Liver (tissue), 9 donors: ENCODE data around the gene RBM23. TPM values are rescaled to one million over a fixed set of nuclear protein-coding genes. Genes with fewer than 3 reads are reported as not detected.

ENCODE experiments used
- DNase-seq: peaks from one replicate; pipeline ENCODE4 v3.0.0-alpha.2; 2017; ENCODE audit warnings: low spot score
- H3K27ac ChIP-seq, 2 donors: one replicate each; pipeline ENCODE4 v1.7.0; 2013; ENCODE audit warnings: inconsistent platforms in 2 of 2, low read length in 2 of 2, control low read depth in 1 of 2, low read depth in 1 of 2, mild to moderate bottlenecking in 1 of 2
- H3K27me3 ChIP-seq, 4 donors: one replicate each; pipeline versions ENCODE4 v1.6.1 to v1.7.0; 2013; ENCODE audit warnings: low read length in 3 of 4, inconsistent platforms in 1 of 4, mild to moderate bottlenecking in 1 of 4, moderate library complexity in 1 of 4; ENCODE audit not compliant: control insufficient read depth in 4 of 4, insufficient read depth in 4 of 4
- H3K36me3 ChIP-seq, 4 donors: one replicate each; pipeline versions ENCODE4 v1.6.1 to v1.7.0; 2013; ENCODE audit warnings: low read length in 3 of 4, mild to moderate bottlenecking in 3 of 4, low read depth in 1 of 4, moderate library complexity in 1 of 4; ENCODE audit not compliant: control insufficient read depth in 4 of 4, insufficient read depth in 3 of 4
- H3K4me1 ChIP-seq, 4 donors: one replicate each; pipeline versions ENCODE4 v1.6.1 to v1.7.0; 2013; ENCODE audit warnings: low read length in 3 of 4, mild to moderate bottlenecking in 3 of 4, moderate library complexity in 1 of 4; ENCODE audit not compliant: control insufficient read depth in 4 of 4, insufficient read depth in 4 of 4
- H3K4me3 ChIP-seq, 3 donors: one replicate each; pipeline versions ENCODE4 v1.6.1 to v1.7.0; 2013; ENCODE audit warnings: low read length in 3 of 3, control low read depth in 1 of 3, low read depth in 1 of 3, mild to moderate bottlenecking in 1 of 3
- H3K9ac ChIP-seq, 2 donors: one replicate each; pipeline ENCODE4 v1.7.0; 2013; ENCODE audit warnings: low read length in 2 of 2, mild to moderate bottlenecking in 2 of 2, moderate library complexity in 2 of 2, control low read depth in 1 of 2, low read depth in 1 of 2
- H3K9me3 ChIP-seq, 4 donors: one replicate each; pipeline versions ENCODE4 v1.6.1 to v1.7.0; 2013; ENCODE audit warnings: low read length in 3 of 4; ENCODE audit not compliant: control insufficient read depth in 4 of 4
- EGR1 ChIP-seq, 2 donors: IDR thresholded peaks; 2 replicates each; pipeline ENCODE4 v1.6.1; 2016 to 2018; ENCODE audit warnings: antibody characterized with exemption in 2 of 2, low read depth in 2 of 2
- FOXA1 ChIP-seq: IDR thresholded peaks from 2 replicates; pipeline ENCODE4 v1.6.1; 2016; ENCODE audit warnings: antibody characterized with exemption
- GABPA ChIP-seq, 2 donors: IDR thresholded peaks in 1 of 2; conservative IDR thresholded peaks in 1 of 2; 2 replicates each; pipeline ENCODE4 v1.6.1; 2016; ENCODE audit warnings: antibody characterized with exemption in 2 of 2, mild to moderate bottlenecking in 1 of 2, moderate library complexity in 1 of 2
- HNF4G ChIP-seq: IDR thresholded peaks from 2 replicates; pipeline ENCODE4 v1.6.1; 2016; ENCODE audit warnings: antibody characterized with exemption
- JUND ChIP-seq, 2 donors: IDR thresholded peaks; 2 replicates each; pipeline ENCODE4 v1.6.1; 2016; ENCODE audit warnings: antibody characterized with exemption in 2 of 2
- NR2F2 ChIP-seq: IDR thresholded peaks from 2 replicates; pipeline ENCODE4 v1.6.1; 2016; ENCODE audit warnings: antibody characterized with exemption
- RAD21 ChIP-seq, 2 donors: IDR thresholded peaks; 2 replicates each; pipeline ENCODE4 v1.6.1; 2016; ENCODE audit warnings: antibody characterized with exemption in 2 of 2, mild to moderate bottlenecking in 2 of 2
- RXRA ChIP-seq, 2 donors: IDR thresholded peaks; 2 replicates each; pipeline ENCODE4 v1.6.1; 2017 to 2018; ENCODE audit warnings: antibody characterized with exemption in 2 of 2, mild to moderate bottlenecking in 1 of 2
- TAF1 ChIP-seq: conservative IDR thresholded peaks from 2 replicates; pipeline ENCODE4 v1.6.1; 2016; ENCODE audit warnings: antibody characterized with exemption, mild to moderate bottlenecking
- YY1 ChIP-seq: IDR thresholded peaks from 2 replicates; pipeline ENCODE4 v1.6.1; 2016; ENCODE audit warnings: antibody characterized with exemption, mild to moderate bottlenecking
- WGBS: extraction: QIAGEN DNeasy Blood & Tissue Kit; methylation state at CpG from one replicate; pipeline ENCODE4 v1.1.7; 2013; 5-methylcytosine and 5-hydroxymethylcytosine counted together
- polyA plus RNA-seq, 2 donors: library from polyadenylated mRNA; stranded (reverse) in 1 of 2; unstranded in 1 of 2; fragments of 200-250 nt in 1 of 2; fragments of >200 nt in 1 of 2; fragmentation: Nextera tagmentation in 1 of 2; extraction: Ambion mirVana in 1 of 2; gene quantifications; one replicate each; pipeline versions ENCODE4 v1.2.1 to v1.2.3, GENCODE V29; 2013 to 2015
- total RNA-seq, 2 donors: library from RNA; depleted of rRNA; stranded (reverse); fragments of >200 nt; gene quantifications; one replicate each; pipeline ENCODE4 v1.2.3, GENCODE V29; 2014
- TF ChIP-seq, protein P1 (sequence below): IDR thresholded peaks from 2 replicates; pipeline ENCODE4 v1.6.1; 2016; ENCODE audit warnings: antibody characterized with exemption
- TF ChIP-seq, protein P2 (sequence below): IDR thresholded peaks from 2 replicates; pipeline ENCODE4 v1.6.1; 2016; ENCODE audit warnings: antibody characterized with exemption
- TF ChIP-seq, protein P3 (sequence below): IDR thresholded peaks from 2 replicates; pipeline ENCODE4 v1.6.1; 2016; ENCODE audit warnings: antibody characterized with exemption, mild to moderate bottlenecking
- TF ChIP-seq, protein P4 (sequence below): fragments of 150-350 bp; IDR thresholded peaks from 2 replicates; pipeline ENCODE4 v1.5.1; 2017; ENCODE audit warnings: improper control_type of control experiment, low read depth, low read length; ENCODE audit not compliant: missing input control
- donor health status: healthy.
- donor health status: healthy.
- donor health status: healthy.
- donor health status: healthy.
- donor health status: healthy.

Gene RBM23
- total and polyA plus RNA-seq, 4 donors = 22.3 to 242 (median 31.4) TPM

DNA sequence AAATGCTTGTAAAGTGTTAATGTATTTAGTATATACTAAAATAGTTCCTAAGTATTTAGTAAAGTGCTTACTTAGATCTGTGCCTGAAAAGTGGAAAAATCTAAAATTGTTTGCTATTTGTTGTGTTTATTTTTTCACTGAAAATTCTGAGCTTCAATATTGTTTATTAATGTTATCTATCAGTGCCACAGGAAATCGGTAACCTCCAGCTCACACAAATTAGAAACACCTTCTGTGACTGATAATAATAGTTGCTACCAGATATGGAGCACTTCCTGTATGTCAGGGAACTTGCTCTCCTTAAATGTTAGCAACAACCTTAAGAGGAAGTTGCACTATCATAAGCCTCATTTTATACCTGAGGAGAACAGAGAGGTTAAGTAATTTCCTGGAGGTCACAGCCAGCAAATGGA, 48.1 kb downstream of the RBM23 start:
- 0% methylated on average over 1 of the region's 1 CpG for WGBS
- Histone ChIP-seq H3K9me3 (no peaks in the 10 kb centered on the region), H3K27ac (peak overlapping the region; percentile 98 to 99), H3K9ac (peak overlapping the region; percentile 61 to 70), H3K27me3 (no peaks in the 10 kb centered on the region), H3K4me3 (peak overlapping the region in 2 of 3 donors; percentile 26 to 95), H3K4me1 (peaks cover 2 to 15% (median 9%) of the 10 kb centered on the region in 4 donors), H3K36me3 (peaks cover 6 to 19% (median 15%) of the 10 kb centered on the region in 4 donors)
- no peak for DNase-seq
- TF ChIP-seq RXRA (IDR thresholded peaks at IDR 0.05) = no peak
- no peak for TF ChIP-seq NR2F2
- TF ChIP-seq JUND (IDR thresholded peaks at IDR 0.05) = no peak
- no peak for TF ChIP-seq YY1
- TF ChIP-seq FOXA1 = no peak
- TF ChIP-seq GABPA (IDR thresholded peaks at IDR 0.05 in 1 of 2, conservative IDR thresholded peaks at IDR 0.05 in 1 of 2) = peak in 1 of 2 donors; percentile 56

DNA sequence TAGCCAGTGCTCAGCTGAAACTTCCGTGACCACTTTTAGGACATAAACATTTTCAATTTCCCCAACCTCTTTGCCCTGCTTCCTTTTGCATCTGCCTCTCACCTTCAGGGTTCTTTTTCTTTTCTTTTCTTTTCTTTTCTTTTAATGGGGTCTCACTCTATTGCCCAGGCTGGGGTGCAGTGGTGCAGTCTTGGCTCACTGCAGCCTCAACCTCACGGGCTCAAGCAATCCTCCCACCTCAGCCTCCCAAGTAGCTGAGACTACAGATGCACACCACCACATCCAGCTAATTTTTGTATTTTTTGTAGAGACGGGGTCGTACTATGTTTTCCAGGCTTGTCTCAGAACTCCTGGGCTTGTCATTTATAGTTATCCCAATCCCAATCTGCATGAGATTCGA, 52.1 kb downstream of the RBM23 start:
- no peak for TF ChIP-seq RXRA (IDR thresholded peaks at IDR 0.05)
- TF ChIP-seq, protein P1, sequence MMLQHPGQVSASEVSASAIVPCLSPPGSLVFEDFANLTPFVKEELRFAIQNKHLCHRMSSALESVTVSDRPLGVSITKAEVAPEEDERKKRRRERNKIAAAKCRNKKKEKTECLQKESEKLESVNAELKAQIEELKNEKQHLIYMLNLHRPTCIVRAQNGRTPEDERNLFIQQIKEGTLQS = no peak
- TF ChIP-seq GABPA (IDR thresholded peaks at IDR 0.05 in 1 of 2, conservative IDR thresholded peaks at IDR 0.05 in 1 of 2) = no peak
- TF ChIP-seq, protein P2, sequence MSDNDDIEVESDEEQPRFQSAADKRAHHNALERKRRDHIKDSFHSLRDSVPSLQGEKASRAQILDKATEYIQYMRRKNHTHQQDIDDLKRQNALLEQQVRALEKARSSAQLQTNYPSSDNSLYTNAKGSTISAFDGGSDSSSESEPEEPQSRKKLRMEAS = no peak
- no peak for TF ChIP-seq NR2F2
- TF ChIP-seq, protein P3, sequence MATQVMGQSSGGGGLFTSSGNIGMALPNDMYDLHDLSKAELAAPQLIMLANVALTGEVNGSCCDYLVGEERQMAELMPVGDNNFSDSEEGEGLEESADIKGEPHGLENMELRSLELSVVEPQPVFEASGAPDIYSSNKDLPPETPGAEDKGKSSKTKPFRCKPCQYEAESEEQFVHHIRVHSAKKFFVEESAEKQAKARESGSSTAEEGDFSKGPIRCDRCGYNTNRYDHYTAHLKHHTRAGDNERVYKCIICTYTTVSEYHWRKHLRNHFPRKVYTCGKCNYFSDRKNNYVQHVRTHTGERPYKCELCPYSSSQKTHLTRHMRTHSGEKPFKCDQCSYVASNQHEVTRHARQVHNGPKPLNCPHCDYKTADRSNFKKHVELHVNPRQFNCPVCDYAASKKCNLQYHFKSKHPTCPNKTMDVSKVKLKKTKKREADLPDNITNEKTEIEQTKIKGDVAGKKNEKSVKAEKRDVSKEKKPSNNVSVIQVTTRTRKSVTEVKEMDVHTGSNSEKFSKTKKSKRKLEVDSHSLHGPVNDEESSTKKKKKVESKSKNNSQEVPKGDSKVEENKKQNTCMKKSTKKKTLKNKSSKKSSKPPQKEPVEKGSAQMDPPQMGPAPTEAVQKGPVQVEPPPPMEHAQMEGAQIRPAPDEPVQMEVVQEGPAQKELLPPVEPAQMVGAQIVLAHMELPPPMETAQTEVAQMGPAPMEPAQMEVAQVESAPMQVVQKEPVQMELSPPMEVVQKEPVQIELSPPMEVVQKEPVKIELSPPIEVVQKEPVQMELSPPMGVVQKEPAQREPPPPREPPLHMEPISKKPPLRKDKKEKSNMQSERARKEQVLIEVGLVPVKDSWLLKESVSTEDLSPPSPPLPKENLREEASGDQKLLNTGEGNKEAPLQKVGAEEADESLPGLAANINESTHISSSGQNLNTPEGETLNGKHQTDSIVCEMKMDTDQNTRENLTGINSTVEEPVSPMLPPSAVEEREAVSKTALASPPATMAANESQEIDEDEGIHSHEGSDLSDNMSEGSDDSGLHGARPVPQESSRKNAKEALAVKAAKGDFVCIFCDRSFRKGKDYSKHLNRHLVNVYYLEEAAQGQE = no peak
- TF ChIP-seq, protein P4, sequence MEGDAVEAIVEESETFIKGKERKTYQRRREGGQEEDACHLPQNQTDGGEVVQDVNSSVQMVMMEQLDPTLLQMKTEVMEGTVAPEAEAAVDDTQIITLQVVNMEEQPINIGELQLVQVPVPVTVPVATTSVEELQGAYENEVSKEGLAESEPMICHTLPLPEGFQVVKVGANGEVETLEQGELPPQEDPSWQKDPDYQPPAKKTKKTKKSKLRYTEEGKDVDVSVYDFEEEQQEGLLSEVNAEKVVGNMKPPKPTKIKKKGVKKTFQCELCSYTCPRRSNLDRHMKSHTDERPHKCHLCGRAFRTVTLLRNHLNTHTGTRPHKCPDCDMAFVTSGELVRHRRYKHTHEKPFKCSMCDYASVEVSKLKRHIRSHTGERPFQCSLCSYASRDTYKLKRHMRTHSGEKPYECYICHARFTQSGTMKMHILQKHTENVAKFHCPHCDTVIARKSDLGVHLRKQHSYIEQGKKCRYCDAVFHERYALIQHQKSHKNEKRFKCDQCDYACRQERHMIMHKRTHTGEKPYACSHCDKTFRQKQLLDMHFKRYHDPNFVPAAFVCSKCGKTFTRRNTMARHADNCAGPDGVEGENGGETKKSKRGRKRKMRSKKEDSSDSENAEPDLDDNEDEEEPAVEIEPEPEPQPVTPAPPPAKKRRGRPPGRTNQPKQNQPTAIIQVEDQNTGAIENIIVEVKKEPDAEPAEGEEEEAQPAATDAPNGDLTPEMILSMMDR = no peak
- no peak for TF ChIP-seq HNF4G
- TF ChIP-seq RAD21 (IDR thresholded peaks at IDR 0.05) = no peak
- no peak for TF ChIP-seq EGR1 (IDR thresholded peaks at IDR 0.05; ENCODE audit: low read depth in 2 of 2)
- TF ChIP-seq TAF1 = no peak
- no peak for TF ChIP-seq FOXA1
- WGBS = 96% methylated on average over 5 of the region's 5 CpGs
- DNase-seq = no peak

More for the DNA sequence above, 52.1 kb downstream of the RBM23 start:
- H3K4me1 ChIP-seq = peaks cover 0 to 8% (median 5%) of the 10 kb centered on the region in 4 donors
- H3K36me3 ChIP-seq = no peaks in the 10 kb centered on the region
- H3K27me3 ChIP-seq = no peaks in the 10 kb centered on the region
- no peak overlapping the region for H3K27ac ChIP-seq
- H3K9ac ChIP-seq = no peak overlapping the region
- H3K9me3 ChIP-seq = no peaks in the 10 kb centered on the region
- H3K4me3 ChIP-seq = no peak overlapping the region
